MM.1S (cell line): ENCODE data around the gene NTRK1.
"Not testable (repeated sequence)": the region's sequence is repeated elsewhere in the genome, so short reads cannot be mapped to it uniquely, and the experiment has no call there.

Experiments used
- DNase-seq: peaks from one replicate; pipeline ENCODE4 v3.0.0-alpha.2; 2015
- H2AFZ ChIP-seq: fragments of 300-600 bp; sonication (generic); 2 replicates; pipeline ENCODE4 v1.6.0; 2016; ENCODE audit warnings: antibody characterized with exemption, low read length
- H3F3A ChIP-seq: fragments of 300-600 bp; sonication (generic); 2 replicates; pipeline ENCODE4 v1.6.1; 2016; ENCODE audit warnings: mild to moderate bottlenecking, antibody characterized with exemption, low read length, moderate library complexity, mixed read lengths; ENCODE audit not compliant: insufficient read depth
- H3K27ac ChIP-seq: fragments of 300-600 bp; sonication (generic); 2 replicates; pipeline ENCODE4 v1.5.1; 2016; ENCODE audit warnings: mild to moderate bottlenecking, low read length
- H3K27me3 ChIP-seq: fragments of 300-600 bp; sonication (generic); replicated peaks from 2 replicates; pipeline ENCODE4 v1.6.0; 2016; ENCODE audit warnings: low read length; ENCODE audit not compliant: insufficient read depth
- H3K36me3 ChIP-seq: fragments of 300-600 bp; sonication (generic); replicated peaks from 2 replicates; pipeline ENCODE4 v1.6.1; 2016; ENCODE audit warnings: mild to moderate bottlenecking, low read length, mixed read lengths; ENCODE audit not compliant: insufficient read depth
- H3K4me1 ChIP-seq: fragments of 300-600 bp; sonication (generic); 2 replicates; pipeline ENCODE4 v1.6.1; 2016; ENCODE audit warnings: low read length, mixed read lengths
- H3K4me2 ChIP-seq: fragments of 300-600 bp; sonication (generic); 2 replicates; pipeline ENCODE4 v1.6.0; 2016; ENCODE audit warnings: low read depth, low read length
- H3K4me3 ChIP-seq: fragments of 300-600 bp; sonication (generic); 2 replicates; pipeline ENCODE4 v1.5.1; 2016; ENCODE audit warnings: low read length, mixed read lengths
- H3K79me2 ChIP-seq: fragments of 300-600 bp; sonication (generic); 2 replicates; pipeline ENCODE4 v1.6.1; 2016; ENCODE audit warnings: mixed run types, low read length, mixed read lengths
- H3K9ac ChIP-seq: fragments of 300-600 bp; sonication (generic); 2 replicates; pipeline ENCODE4 v1.6.1; 2016; ENCODE audit warnings: low read length, mixed read lengths
- H3K9me2 ChIP-seq: fragments of 300-600 bp; sonication (generic); replicated peaks from 2 replicates; pipeline ENCODE4 v1.6.1; 2016; ENCODE audit warnings: mild to moderate bottlenecking, low read length, mixed read lengths; ENCODE audit not compliant: insufficient read depth
- H3K9me3 ChIP-seq: fragments of 300-600 bp; sonication (generic); replicated peaks from 2 replicates; pipeline ENCODE4 v1.6.1; 2016; ENCODE audit warnings: mild to moderate bottlenecking, low read length, mixed read lengths; ENCODE audit not compliant: insufficient read depth
- H4K20me1 ChIP-seq: fragments of 300-600 bp; sonication (generic); 2 replicates; pipeline ENCODE4 v1.6.1; 2016; ENCODE audit warnings: mild to moderate bottlenecking, low read length, moderate library complexity, mixed read lengths; ENCODE audit not compliant: insufficient read depth
- EZH2 ChIP-seq: fragments of 300-600 bp; sonication (generic); optimal IDR thresholded peaks from 2 replicates; pipeline ENCODE3; 2017; ENCODE audit warnings: low read depth, mild to moderate bottlenecking, antibody characterized with exemption, low read length, mixed read lengths
- EZH2phosphoT487 ChIP-seq: fragments of 300-600 bp; sonication (generic); IDR thresholded peaks from 2 replicates; pipeline ENCODE4 v1.6.1; 2018; ENCODE audit warnings: antibody characterized with exemption, low read length
- TF ChIP-seq, protein P1 (sequence below): fragments of 300-600 bp; sonication (generic); IDR thresholded peaks from 2 replicates; pipeline ENCODE4 v1.5.1; 2016; ENCODE audit warnings: antibody characterized with exemption, low read length, mixed read lengths

The NTRK1 gene

DNA sequence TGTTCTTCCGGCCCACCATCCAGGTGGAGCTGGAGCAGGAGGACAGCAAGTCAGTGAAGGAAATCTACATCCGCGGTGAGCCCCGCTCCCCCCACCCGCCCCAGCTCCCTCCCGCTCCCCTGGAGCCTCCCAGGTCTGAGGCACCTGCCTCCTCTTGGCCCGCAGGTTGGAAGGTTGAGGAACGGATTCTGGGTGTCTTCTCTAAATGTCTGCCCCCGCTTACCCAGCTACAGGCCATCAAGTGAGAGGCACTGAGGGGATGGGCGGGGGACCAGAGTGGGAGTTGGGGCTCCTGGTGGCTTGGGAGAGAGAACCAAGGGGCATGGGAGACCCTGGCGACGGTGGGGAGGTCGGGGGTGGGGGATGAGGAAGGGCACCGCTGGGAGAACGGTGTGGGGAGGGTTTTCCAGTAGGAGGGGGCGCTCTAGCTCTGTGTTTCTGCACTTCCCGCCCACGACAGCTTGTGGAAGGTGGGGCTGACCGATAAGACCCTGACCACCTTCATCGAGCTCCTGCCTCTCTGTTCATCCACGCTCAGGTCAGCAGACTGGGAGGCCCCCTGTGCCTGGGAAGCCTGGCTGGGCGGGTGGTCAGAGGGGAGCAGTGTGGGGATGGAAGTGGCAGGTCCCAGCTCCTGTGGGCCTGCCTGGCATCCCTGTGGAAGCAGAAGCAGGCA, 64.0 kb downstream of the NTRK1 start:
- Histone ChIP-seq H3K9ac (no peak overlapping the region), H2AFZ (no peak overlapping the region), H3K9me3 (no peaks in the 10 kb centered on the region), H3K4me1 (peaks cover 7% of the 10 kb centered on the region; the same call in 1 of the 2 replicates), H3K27me3 (peaks cover 100% of the 10 kb centered on the region), H4K20me1 (no peaks in the 10 kb centered on the region), H3K4me2 (no peak overlapping the region), H3K9me2 (no peaks in the 10 kb centered on the region), H3K36me3 (no peaks in the 10 kb centered on the region), H3K27ac (no peak overlapping the region), H3F3A (no peaks in the 10 kb centered on the region), H3K4me3 (no peak overlapping the region), H3K79me2 (no peaks in the 10 kb centered on the region)
- TF ChIP-seq EZH2 = no peak
- no peak; the same call in 1 of the 2 replicates for TF ChIP-seq EZH2phosphoT487
- TF ChIP-seq, protein P1, sequence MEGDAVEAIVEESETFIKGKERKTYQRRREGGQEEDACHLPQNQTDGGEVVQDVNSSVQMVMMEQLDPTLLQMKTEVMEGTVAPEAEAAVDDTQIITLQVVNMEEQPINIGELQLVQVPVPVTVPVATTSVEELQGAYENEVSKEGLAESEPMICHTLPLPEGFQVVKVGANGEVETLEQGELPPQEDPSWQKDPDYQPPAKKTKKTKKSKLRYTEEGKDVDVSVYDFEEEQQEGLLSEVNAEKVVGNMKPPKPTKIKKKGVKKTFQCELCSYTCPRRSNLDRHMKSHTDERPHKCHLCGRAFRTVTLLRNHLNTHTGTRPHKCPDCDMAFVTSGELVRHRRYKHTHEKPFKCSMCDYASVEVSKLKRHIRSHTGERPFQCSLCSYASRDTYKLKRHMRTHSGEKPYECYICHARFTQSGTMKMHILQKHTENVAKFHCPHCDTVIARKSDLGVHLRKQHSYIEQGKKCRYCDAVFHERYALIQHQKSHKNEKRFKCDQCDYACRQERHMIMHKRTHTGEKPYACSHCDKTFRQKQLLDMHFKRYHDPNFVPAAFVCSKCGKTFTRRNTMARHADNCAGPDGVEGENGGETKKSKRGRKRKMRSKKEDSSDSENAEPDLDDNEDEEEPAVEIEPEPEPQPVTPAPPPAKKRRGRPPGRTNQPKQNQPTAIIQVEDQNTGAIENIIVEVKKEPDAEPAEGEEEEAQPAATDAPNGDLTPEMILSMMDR = no peak
- DNase-seq = no peak

DNA sequence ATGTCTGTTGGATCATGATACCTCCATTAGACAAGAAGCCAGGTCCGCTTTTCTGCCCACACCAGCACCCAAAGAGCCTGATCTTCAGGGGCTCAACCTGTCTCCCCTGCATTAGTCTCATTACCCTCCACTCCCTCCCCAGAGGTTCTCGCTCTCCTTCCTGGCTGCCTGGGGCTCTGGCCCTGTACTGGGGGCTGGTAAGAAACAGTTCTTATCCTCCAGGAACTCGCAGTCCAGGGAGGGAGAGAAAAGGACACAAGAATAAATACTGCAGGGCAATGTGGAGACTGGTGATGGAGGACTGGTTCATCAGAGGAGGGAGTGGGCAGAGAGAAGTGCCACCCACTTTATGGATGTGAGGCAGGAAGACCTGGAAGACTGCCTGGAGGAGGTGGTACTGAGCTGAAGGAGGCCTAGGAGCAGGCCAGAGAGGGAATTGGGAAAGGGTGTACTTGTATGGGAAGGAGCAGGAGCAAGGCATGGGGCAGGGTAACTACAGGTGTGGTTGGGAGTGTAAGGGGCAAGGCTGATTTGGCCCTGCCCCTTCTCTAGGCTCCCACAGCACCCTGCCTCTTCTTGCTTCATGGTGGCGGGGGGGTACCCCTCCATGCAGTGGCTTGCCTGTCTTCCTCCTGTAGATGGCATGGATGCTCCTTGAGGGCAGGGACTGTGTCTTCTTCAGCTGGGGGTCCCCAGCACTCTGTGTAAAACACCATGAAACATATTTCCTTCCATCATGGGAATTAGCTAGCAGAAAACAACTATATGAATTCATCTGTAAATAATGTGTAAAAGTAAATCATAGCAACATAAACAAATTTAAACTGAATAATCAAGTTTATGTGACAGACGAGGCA, 64.7 kb downstream of the NTRK1 start:
- no peak overlapping the region for H3K27ac ChIP-seq
- no peak overlapping the region for H3K9ac ChIP-seq
- no peaks in the 10 kb centered on the region for H3K36me3 ChIP-seq
- no peaks in the 10 kb centered on the region for H3K9me3 ChIP-seq
- peaks cover 7% of the 10 kb centered on the region; the same call in 1 of the 2 replicates for H3K4me1 ChIP-seq
- H3F3A ChIP-seq = no peaks in the 10 kb centered on the region
- no peaks in the 10 kb centered on the region for H3K79me2 ChIP-seq
- H2AFZ ChIP-seq = no peak overlapping the region
- no peak overlapping the region for H3K4me3 ChIP-seq
- TF ChIP-seq EZH2 (no peak), EZH2phosphoT487 (no peak; the same call in 1 of the 2 replicates)
- TF ChIP-seq, protein P1 = no peak
- no peaks in the 10 kb centered on the region for H3K9me2 ChIP-seq
- DNase-seq = no peak
- H4K20me1 ChIP-seq = no peaks in the 10 kb centered on the region
- no peak overlapping the region for H3K4me2 ChIP-seq
- H3K27me3 ChIP-seq = peaks cover 96% of the 10 kb centered on the region

DNA sequence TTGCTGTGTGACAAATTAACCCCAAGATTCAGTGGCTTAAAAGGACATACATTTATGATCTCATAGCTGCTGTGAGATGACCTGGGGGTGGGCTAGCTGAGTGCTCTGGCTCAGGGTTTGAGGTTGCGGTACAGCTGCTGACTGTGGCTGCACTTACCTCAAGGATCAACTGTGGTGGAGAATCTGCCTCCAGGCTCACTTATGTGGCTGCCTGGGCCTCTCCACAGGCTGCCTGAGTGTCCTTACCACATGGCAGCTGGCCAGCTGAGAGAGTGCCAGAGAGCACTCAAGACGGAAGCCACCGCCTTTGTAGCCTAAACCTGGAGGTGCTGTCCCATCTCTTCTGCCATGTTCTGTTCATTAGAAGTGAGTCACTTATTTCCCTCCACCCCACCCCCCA, 65.5 kb downstream of the NTRK1 start:
- no peaks in the 10 kb centered on the region for H3K36me3 ChIP-seq
- no peaks in the 10 kb centered on the region for H4K20me1 ChIP-seq
- H3K79me2 ChIP-seq = no peaks in the 10 kb centered on the region
- TF ChIP-seq, protein P1 = no peak
- TF ChIP-seq EZH2phosphoT487 = no peak
- TF ChIP-seq EZH2 = no peak
- H3K9me3 ChIP-seq = no peaks in the 10 kb centered on the region
- H3K27me3 ChIP-seq = peaks cover 96% of the 10 kb centered on the region
- peaks cover 7% of the 10 kb centered on the region; the same call in 1 of the 2 replicates for H3K4me1 ChIP-seq
- no peak for DNase-seq
- H3K4me3 ChIP-seq = no peak overlapping the region
- no peak overlapping the region for H2AFZ ChIP-seq
- no peaks in the 10 kb centered on the region for H3F3A ChIP-seq
- no peak overlapping the region for H3K4me2 ChIP-seq
- H3K9me2 ChIP-seq = no peaks in the 10 kb centered on the region
- H3K27ac ChIP-seq = no peak overlapping the region
- no peak overlapping the region for H3K9ac ChIP-seq

DNA sequence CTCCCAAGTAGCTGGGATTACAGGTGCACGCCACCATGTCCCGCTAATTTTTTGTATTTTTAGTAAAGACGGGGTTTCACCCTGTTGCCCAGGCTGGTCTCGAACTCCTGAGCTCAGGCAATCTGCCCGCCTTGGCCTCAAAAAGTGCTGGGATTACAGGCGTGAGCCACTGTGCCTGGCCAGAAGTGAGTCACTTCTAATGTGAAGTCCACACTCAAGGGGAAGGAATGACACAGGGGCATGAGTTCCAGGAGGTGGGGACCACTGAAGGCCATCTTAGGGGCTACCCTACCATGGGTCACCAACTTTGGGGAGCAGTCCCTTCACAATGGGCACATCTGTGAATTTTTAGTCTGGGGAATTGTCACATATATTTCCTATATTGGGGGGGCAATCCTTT, 66.0 kb downstream of the NTRK1 start:
- not testable (repeated sequence) for H3K4me2 ChIP-seq, H4K20me1 ChIP-seq, H3K9me3 ChIP-seq, H3K36me3 ChIP-seq, H3F3A ChIP-seq, H3K9me2 ChIP-seq, H3K4me3 ChIP-seq, DNase-seq, H2AFZ ChIP-seq, H3K4me1 ChIP-seq, H3K27ac ChIP-seq, H3K9ac ChIP-seq, H3K79me2 ChIP-seq
- H3K27me3 ChIP-seq = peaks cover 92% of the 10 kb centered on the region
